IPS DF 6.9 (cell line): ENCODE data around the gene APCDD1L.

Experiments
- DNase-seq: peaks from one replicate; pipeline ENCODE4 v3.0.0-alpha.2; 2013; ENCODE audit warnings: low read depth, low spot score
- H3K27ac ChIP-seq: one replicate; pipeline ENCODE4 v1.5.1; 2013; ENCODE audit warnings: low read length, control low read depth
- H3K27me3 ChIP-seq: 2 replicates; pipeline ENCODE4 v1.6.1; 2013; ENCODE audit warnings: mild to moderate bottlenecking, low read length; ENCODE audit not compliant: control insufficient read depth, insufficient read depth
- H3K36me3 ChIP-seq: 2 replicates; pipeline ENCODE4 v1.6.1; 2013; ENCODE audit warnings: low read length; ENCODE audit not compliant: control insufficient read depth, insufficient read depth
- H3K4me1 ChIP-seq: 2 replicates; pipeline ENCODE4 v1.6.1; 2013; ENCODE audit warnings: low read length; ENCODE audit not compliant: control insufficient read depth, insufficient read depth
- H3K4me3 ChIP-seq: 2 replicates; pipeline ENCODE4 v1.5.1; 2013; ENCODE audit warnings: mild to moderate bottlenecking, low read length
- H3K9me3 ChIP-seq: 2 replicates; pipeline ENCODE4 v1.6.1; 2013; ENCODE audit warnings: low read length, inconsistent platforms; ENCODE audit not compliant: control insufficient read depth, insufficient read depth
- WGBS: extraction: QIAGEN DNeasy Blood & Tissue Kit; methylation state at CpG from one replicate; pipeline ENCODE4 v1.1.7; 2013; ENCODE audit warnings: mixed read lengths, missing lambda C conversion rate; ENCODE audit not compliant: insufficient read length, insufficient coverage; 5-methylcytosine and 5-hydroxymethylcytosine counted together

APCDD1L gene

GRCh38 chr20:58464838-58465237 lies 50.4 kb downstream of the APCDD1L start:
- no peak for DNase-seq
- Histone ChIP-seq H3K27me3 (no peaks in the 10 kb centered on the region), H3K36me3 (no peaks in the 10 kb centered on the region; the same call in 1 of the 2 replicates), H3K27ac (no peak overlapping the region), H3K4me3 (no peak overlapping the region), H3K4me1 (no peaks in the 10 kb centered on the region), H3K9me3 (no peaks in the 10 kb centered on the region)
- WGBS = no CpG with 5 or more reads among the region's 8 CpGs

- no CpG with 5 or more reads among the region's 10 CpGs for WGBS
- Histone ChIP-seq H3K27me3 (no peaks in the 10 kb centered on the region), H3K4me3 (no peak overlapping the region), H3K27ac (no peak overlapping the region), H3K36me3 (no peaks in the 10 kb centered on the region; the same call in 1 of the 2 replicates), H3K9me3 (no peaks in the 10 kb centered on the region), H3K4me1 (no peaks in the 10 kb centered on the region)
- no peak for DNase-seq
These were observed 51.9 kb downstream of the APCDD1L start for GRCh38 chr20:58463256-58463655.

GRCh38 chr20:58461899-58462298 lies 53.3 kb downstream of the APCDD1L start:
- DNase-seq = no peak
- no peaks in the 10 kb centered on the region for H3K4me1 ChIP-seq
- H3K36me3 ChIP-seq = no peaks in the 10 kb centered on the region; the same call in 1 of the 2 replicates
- no peak overlapping the region for H3K27ac ChIP-seq
- H3K9me3 ChIP-seq = no peaks in the 10 kb centered on the region
- H3K27me3 ChIP-seq = no peaks in the 10 kb centered on the region
- WGBS = no CpG with 5 or more reads among the region's 6 CpGs
- H3K4me3 ChIP-seq = no peak overlapping the region

GRCh38 chr20:58461104-58461503 lies 54.1 kb downstream of the APCDD1L start:
- H3K4me3 ChIP-seq = no peak overlapping the region
- H3K27ac ChIP-seq = no peak overlapping the region
- DNase-seq = no peak
- H3K27me3 ChIP-seq = no peaks in the 10 kb centered on the region
- no CpG with 5 or more reads among the region's 25 CpGs for WGBS
- no peaks in the 10 kb centered on the region for H3K9me3 ChIP-seq
- H3K4me1 ChIP-seq = no peaks in the 10 kb centered on the region
- H3K36me3 ChIP-seq = no peaks in the 10 kb centered on the region; the same call in 1 of the 2 replicates

- Histone ChIP-seq H3K36me3 (no peaks in the 10 kb centered on the region; the same call in 1 of the 2 replicates), H3K4me3 (no peak overlapping the region), H3K27me3 (no peaks in the 10 kb centered on the region), H3K9me3 (no peaks in the 10 kb centered on the region), H3K4me1 (no peaks in the 10 kb centered on the region), H3K27ac (no peak overlapping the region)
- no CpG with 5 or more reads among the region's 5 CpGs for WGBS
- no peak for DNase-seq
These were observed 56.0 kb downstream of the APCDD1L start for GRCh38 chr20:58459058-58459750.

- no CpG with 5 or more reads among the region's 16 CpGs for WGBS
- H3K9me3 ChIP-seq = no peaks in the 10 kb centered on the region
- no peak overlapping the region for H3K27ac ChIP-seq
- DNase-seq = no peak
- no peaks in the 10 kb centered on the region for H3K27me3 ChIP-seq
- no peaks in the 10 kb centered on the region; the same call in 1 of the 2 replicates for H3K36me3 ChIP-seq
- no peak overlapping the region for H3K4me3 ChIP-seq
- no peaks in the 10 kb centered on the region for H3K4me1 ChIP-seq
These were observed 56.7 kb downstream of the APCDD1L start for GRCh38 chr20:58458342-58459057.

GRCh38 chr20:58457083-58457695 lies 58.0 kb downstream of the APCDD1L start:
- H3K9me3 ChIP-seq = no peaks in the 10 kb centered on the region

GRCh38 chr20:58454460-58454859 lies 60.7 kb downstream of the APCDD1L start:
- Histone ChIP-seq H3K4me3 (no peak overlapping the region), H3K27ac (no peak overlapping the region), H3K27me3 (no peaks in the 10 kb centered on the region), H3K4me1 (0 out of 2 replicates have a peak, but pooled peaks cover 2% of the 10 kb centered on the region), H3K36me3 (no peaks in the 10 kb centered on the region), H3K9me3 (no peaks in the 10 kb centered on the region)
- no peak for DNase-seq

More at GRCh38 chr20:58457083-58457695, 58.0 kb downstream of the APCDD1L start:
- DNase-seq = no peak
- no CpG with 5 or more reads among the region's 14 CpGs for WGBS
- Histone ChIP-seq H3K36me3 (no peaks in the 10 kb centered on the region; the same call in 1 of the 2 replicates), H3K27ac (no peak overlapping the region), H3K27me3 (no peaks in the 10 kb centered on the region), H3K4me1 (0 out of 2 replicates have a peak, but pooled peaks cover 2% of the 10 kb centered on the region), H3K4me3 (no peak overlapping the region)

- no peak overlapping the region for H3K27ac ChIP-seq
- H3K4me3 ChIP-seq = no peak overlapping the region
- no peaks in the 10 kb centered on the region for H3K36me3 ChIP-seq
- no peaks in the 10 kb centered on the region for H3K9me3 ChIP-seq
- no CpG with 5 or more reads among the region's 5 CpGs for WGBS
- no peaks in the 10 kb centered on the region for H3K27me3 ChIP-seq
- H3K4me1 ChIP-seq = 0 out of 2 replicates have a peak, but pooled peaks cover 2% of the 10 kb centered on the region
- no peak for DNase-seq
These were observed 61.8 kb downstream of the APCDD1L start for GRCh38 chr20:58453391-58453790.

- no CpG with 5 or more reads among the region's 4 CpGs for WGBS
- DNase-seq = no peak
- Histone ChIP-seq H3K36me3 (no peaks in the 10 kb centered on the region), H3K4me1 (0 out of 2 replicates have a peak, but pooled peaks cover 2% of the 10 kb centered on the region), H3K4me3 (no peak overlapping the region), H3K9me3 (no peaks in the 10 kb centered on the region), H3K27ac (no peak overlapping the region), H3K27me3 (no peaks in the 10 kb centered on the region)
These were observed 62.4 kb downstream of the APCDD1L start for GRCh38 chr20:58452667-58453255.
